HG03442 (cell line): Measurements from ENCODE around the gene TNFAIP3.
A peak's percentile ranks its signal among the peaks of the same experiment; 100 is the strongest.

ENCODE experiments used
- ATAC-seq: cut with Tn5 transposase; IDR thresholded peaks from one replicate; pipeline ENCODE4 v1.9.1; 2021; ENCODE audit warnings: mild to moderate bottlenecking, moderate library complexity; ENCODE audit not compliant: unreplicated experiment

TNFAIP3 gene

GRCh38 chr6:137917551-137918325 is 50.7 kb downstream of the TNFAIP3 start:
- no peak for ATAC-seq

- no peak for ATAC-seq
Measured at GRCh38 chr6:137919502-137919823, 52.4 kb downstream of the TNFAIP3 start.

- no peak for ATAC-seq
Measured at GRCh38 chr6:137919837-137920730, 53.0 kb downstream of the TNFAIP3 start.

GRCh38 chr6:137921823-137922222 is 54.8 kb downstream of the TNFAIP3 start:
- ATAC-seq, result no peak

- ATAC-seq, result no peak
Measured at GRCh38 chr6:137923866-137924653, 57.0 kb downstream of the TNFAIP3 start.

GRCh38 chr6:137925141-137925698 is 58.2 kb downstream of the TNFAIP3 start:
- ATAC-seq, result no peak

GRCh38 chr6:137926207-137926731 is 59.2 kb downstream of the TNFAIP3 start:
- ATAC-seq, result no peak

GRCh38 chr6:137926985-137927384 is 59.9 kb downstream of the TNFAIP3 start:
- ATAC-seq, result no peak

- ATAC-seq, result peak; percentile 86
Measured at GRCh38 chr6:137927777-137928218, 60.7 kb downstream of the TNFAIP3 start.

GRCh38 chr6:137928286-137928685 is 61.2 kb downstream of the TNFAIP3 start:
- peak; percentile 24 for ATAC-seq

- ATAC-seq, result no peak
Measured at GRCh38 chr6:137931849-137932465, 64.9 kb downstream of the TNFAIP3 start.
